Fibroblast of lung (primary cell): ENCODE measurements around the gene NARF. TPM values are rescaled to one million over a fixed set of nuclear protein-coding genes. Genes with fewer than 3 reads are reported as not detected.
A peak's percentile ranks its signal among the peaks of the same experiment; 100 is the strongest.
"Not testable (repeated sequence)": the region's sequence is repeated elsewhere in the genome, so short reads cannot be mapped to it uniquely, and the experiment has no call there.

Experiments used
- DNase-seq, 2 donors: peaks; one replicate each; pipeline versions ENCODE4 v3.0.0 to v3.0.0-alpha.2; 2010; ENCODE audit warnings: low read depth in 2 of 2
- H2AFZ ChIP-seq: 2 replicates; pipeline ENCODE4 v1.5.1; 2012; ENCODE audit warnings: low read length, control low read depth, inconsistent platforms
- H3K27ac ChIP-seq: 2 replicates; pipeline ENCODE4 v1.5.1; 2011; ENCODE audit warnings: low read length, control low read depth; ENCODE audit not compliant: insufficient read depth
- H3K27me3 ChIP-seq: 2 replicates; pipeline ENCODE4 v1.5.1; 2011; ENCODE audit warnings: mild to moderate bottlenecking, low read length; ENCODE audit not compliant: control insufficient read depth, insufficient read depth
- H3K36me3 ChIP-seq: 2 replicates; pipeline ENCODE4 v1.5.1; 2011; ENCODE audit warnings: low read length; ENCODE audit not compliant: control insufficient read depth, insufficient read depth
- H3K4me1 ChIP-seq: 2 replicates; pipeline ENCODE4 v1.5.1; 2011; ENCODE audit warnings: low read length; ENCODE audit not compliant: control insufficient read depth, insufficient read depth; ENCODE audit errors: extremely low read depth
- H3K4me2 ChIP-seq: 2 replicates; pipeline ENCODE4 v1.5.1; 2011; ENCODE audit warnings: low read length, control low read depth; ENCODE audit not compliant: insufficient read depth; ENCODE audit errors: extremely low read depth
- H3K4me3 ChIP-seq, 4 experiments: fragments of 200-600 bp in 1 of 4; sonication (generic) in 1 of 4; replicated peaks in 1 of 4; 2 replicates each; pipeline ENCODE4 v1.5.1; 2011 to 2016; ENCODE audit warnings: low read length in 4 of 4, low read depth in 3 of 4, mild to moderate bottlenecking in 3 of 4, control low read depth in 2 of 4, inconsistent platforms in 1 of 4, mixed read lengths in 1 of 4; ENCODE audit not compliant: insufficient read depth in 1 of 4; ENCODE audit errors: control extremely low read depth in 1 of 4
- H3K79me2 ChIP-seq: 2 replicates; pipeline ENCODE4 v1.5.1; 2012; ENCODE audit warnings: mild to moderate bottlenecking, low read length, inconsistent platforms; ENCODE audit not compliant: control insufficient read depth, insufficient read depth
- H3K9ac ChIP-seq: 2 replicates; pipeline ENCODE4 v1.5.1; 2011; ENCODE audit warnings: mild to moderate bottlenecking, low read length, control low read depth; ENCODE audit not compliant: insufficient read depth
- H3K9me3 ChIP-seq: 2 replicates; pipeline ENCODE4 v1.5.1; 2012; ENCODE audit warnings: low read depth, low read length; ENCODE audit not compliant: control insufficient read depth, insufficient read depth
- H4K20me1 ChIP-seq: 2 replicates; pipeline ENCODE4 v1.5.1; 2011; ENCODE audit warnings: low read length; ENCODE audit not compliant: control insufficient read depth, insufficient read depth; ENCODE audit errors: extremely low read depth
- CTCF ChIP-seq, 2 donors: IDR thresholded peaks in 1 of 2; conservative IDR thresholded peaks in 1 of 2; 1 replicate in 1 of 2; 2 replicates in 1 of 2; pipeline ENCODE4 v1.5.1; 2011 to 2012; ENCODE audit warnings: low read length in 2 of 2, control low read depth in 1 of 2, inconsistent platforms in 1 of 2, low read depth in 1 of 2, mild to moderate bottlenecking in 1 of 2
- EZH2 ChIP-seq: IDR thresholded peaks from 2 replicates; pipeline ENCODE4 v1.5.1; 2012; ENCODE audit warnings: low read length, control low read depth, mild to moderate bottlenecking; ENCODE audit errors: missing control alignments
- polyA plus RNA-seq, 2 donors: library from polyadenylated mRNA; depleted of rRNA in 1 of 2; stranded (reverse) in 1 of 2; unstranded in 1 of 2; fragments of >200 nt; gene quantifications; 2 replicates each; pipeline ENCODE4 v1.2.1, GENCODE V29; 2011 to 2012; ENCODE audit warnings: missing spikeins in 1 of 2
- total RNA-seq: library from RNA; depleted of rRNA; stranded (reverse); fragments of >200 nt; gene quantifications from 2 replicates; pipeline ENCODE4 v1.2.1, GENCODE V29; 2014

Gene NARF
- total and polyA plus RNA-seq, 2 donors (not counting 1 experiment from before 2014, with no cell fraction given): 22.0 to 38.7 TPM

GRCh38 chr17:82453706-82454105, 4.8 kb upstream of the NARF start:
- DNase-seq, H2AFZ ChIP-seq, H3K9me3 ChIP-seq, H3K27ac ChIP-seq, H3K4me2 ChIP-seq, H4K20me1 ChIP-seq, H3K36me3 ChIP-seq, H3K27me3 ChIP-seq, H3K4me3 ChIP-seq, H3K9ac ChIP-seq: not testable (repeated sequence)
- Histone ChIP-seq H3K4me1 (peaks cover 13% of the 10 kb centered on the region), H3K79me2 (peaks cover 11% of the 10 kb centered on the region)

- Histone ChIP-seq H3K9me3 (no peaks in the 10 kb centered on the region), H3K4me1 (peaks cover 7% of the 10 kb centered on the region), H3K9ac (peak overlapping the region; percentile 99), H3K36me3 (no peaks in the 10 kb centered on the region), H3K79me2 (no peaks in the 10 kb centered on the region), H3K4me2 (peak overlapping the region; percentile 87), H3K4me3 (peak overlapping the region; percentile 43 to 82 (median 80)), H4K20me1 (no peaks in the 10 kb centered on the region), H3K27ac (peak overlapping the region; percentile 92), H3K27me3 (no peaks in the 10 kb centered on the region), H2AFZ (no peak overlapping the region)
- DNase-seq: no peak
- TF ChIP-seq EZH2: no peak
- TF ChIP-seq CTCF (conservative IDR thresholded peaks at IDR 0.05 in 1 of 2, IDR thresholded peaks at IDR 0.05 in 1 of 2; ENCODE audit: low read depth in 1 of 2, low read length in 2 of 2): no peak
Observed at GRCh38 chr17:82457073-82457928, 1.2 kb upstream of the NARF start.

- Histone ChIP-seq H3K27me3 (no peaks in the 10 kb centered on the region), H3K27ac (peak overlapping the region; percentile 92), H3K4me1 (peaks cover 7% of the 10 kb centered on the region), H2AFZ (no peak overlapping the region), H3K4me2 (peak overlapping the region; percentile 87), H3K9me3 (no peaks in the 10 kb centered on the region), H3K4me3 (peak overlapping the region; percentile 43 to 82 (median 80)), H3K79me2 (no peaks in the 10 kb centered on the region), H3K9ac (peak overlapping the region; percentile 99), H3K36me3 (no peaks in the 10 kb centered on the region), H4K20me1 (no peaks in the 10 kb centered on the region)
- no peak for DNase-seq
- no peak for TF ChIP-seq EZH2
- TF ChIP-seq CTCF (conservative IDR thresholded peaks at IDR 0.05 in 1 of 2, IDR thresholded peaks at IDR 0.05 in 1 of 2; ENCODE audit: low read depth in 1 of 2, low read length in 2 of 2): no peak
Observed at GRCh38 chr17:82457929-82458178, 687 bp upstream of the NARF start.
